GM12865 (cell line): ENCODE data around the gene LBR.

Experiments used
- DNase-seq: peaks from one replicate; pipeline ENCODE4 v3.0.0; 2010; ENCODE audit warnings: low read depth
- H3K4me3 ChIP-seq: 2 replicates; pipeline ENCODE4 v1.5.1; 2011; ENCODE audit warnings: mild to moderate bottlenecking, low read depth, low read length, control low read depth
- TF ChIP-seq, protein P1 (sequence below): IDR thresholded peaks from 2 replicates; pipeline ENCODE4 v1.5.1; 2011; ENCODE audit warnings: low read length, control low read depth, low read depth, inconsistent platforms; ENCODE audit not compliant: insufficient read depth; ENCODE audit errors: missing control alignments

The LBR gene

GRCh38 chr1:225413708-225414375 is 14.0 kb downstream of the LBR start:
- no peak overlapping the region for H3K4me3 ChIP-seq
- no peak for DNase-seq
- TF ChIP-seq, protein P1, sequence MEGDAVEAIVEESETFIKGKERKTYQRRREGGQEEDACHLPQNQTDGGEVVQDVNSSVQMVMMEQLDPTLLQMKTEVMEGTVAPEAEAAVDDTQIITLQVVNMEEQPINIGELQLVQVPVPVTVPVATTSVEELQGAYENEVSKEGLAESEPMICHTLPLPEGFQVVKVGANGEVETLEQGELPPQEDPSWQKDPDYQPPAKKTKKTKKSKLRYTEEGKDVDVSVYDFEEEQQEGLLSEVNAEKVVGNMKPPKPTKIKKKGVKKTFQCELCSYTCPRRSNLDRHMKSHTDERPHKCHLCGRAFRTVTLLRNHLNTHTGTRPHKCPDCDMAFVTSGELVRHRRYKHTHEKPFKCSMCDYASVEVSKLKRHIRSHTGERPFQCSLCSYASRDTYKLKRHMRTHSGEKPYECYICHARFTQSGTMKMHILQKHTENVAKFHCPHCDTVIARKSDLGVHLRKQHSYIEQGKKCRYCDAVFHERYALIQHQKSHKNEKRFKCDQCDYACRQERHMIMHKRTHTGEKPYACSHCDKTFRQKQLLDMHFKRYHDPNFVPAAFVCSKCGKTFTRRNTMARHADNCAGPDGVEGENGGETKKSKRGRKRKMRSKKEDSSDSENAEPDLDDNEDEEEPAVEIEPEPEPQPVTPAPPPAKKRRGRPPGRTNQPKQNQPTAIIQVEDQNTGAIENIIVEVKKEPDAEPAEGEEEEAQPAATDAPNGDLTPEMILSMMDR, result no peak

- DNase-seq, result no peak
- H3K4me3 ChIP-seq, result no peak overlapping the region
- TF ChIP-seq, protein P1, result no peak
Observed at GRCh38 chr1:225412803-225413351, 15.0 kb downstream of the LBR start.

DNA sequence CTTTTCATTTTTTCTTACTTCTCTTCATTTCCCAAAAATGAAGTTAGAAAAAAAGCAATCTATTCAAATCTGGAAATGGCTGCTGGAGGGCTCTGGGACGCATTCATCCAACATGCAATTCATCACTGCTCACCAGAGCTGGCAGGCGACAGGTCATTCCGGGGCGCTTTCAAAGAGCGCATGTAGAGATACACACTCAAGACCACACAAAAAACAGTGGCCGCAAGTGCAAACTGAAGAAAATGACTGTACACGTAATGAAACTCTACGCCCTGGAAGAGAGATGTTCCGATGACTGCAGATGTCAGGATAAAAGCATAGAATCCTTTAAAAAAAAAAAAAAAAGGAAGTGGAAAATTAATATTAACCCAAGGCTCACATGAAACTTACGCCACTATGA is 15.5 kb downstream of the LBR start:
- no peak for DNase-seq
- TF ChIP-seq, protein P1, result no peak
- no peak overlapping the region for H3K4me3 ChIP-seq

DNA sequence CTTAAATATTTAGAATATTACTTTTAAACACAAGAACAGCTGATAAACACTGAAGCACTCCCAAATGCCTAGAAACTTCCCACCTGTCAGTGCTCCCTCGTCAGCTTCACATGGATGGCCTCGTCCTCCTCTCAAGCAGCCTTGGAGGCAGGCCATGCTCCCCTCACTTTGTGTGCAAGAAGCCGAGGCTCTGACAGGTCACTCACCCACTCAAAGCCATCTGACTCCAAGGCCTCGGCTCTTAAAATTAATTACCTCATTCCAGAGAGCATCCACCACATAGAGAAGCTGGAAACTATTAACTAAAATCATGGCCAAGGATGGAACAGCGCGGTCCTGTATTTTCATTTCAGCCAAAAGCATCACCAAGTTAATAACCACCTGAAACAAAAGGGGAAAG is 17.8 kb downstream of the LBR start:
- TF ChIP-seq, protein P1, result no peak
- H3K4me3 ChIP-seq, result no peak overlapping the region
- no peak for DNase-seq

DNA sequence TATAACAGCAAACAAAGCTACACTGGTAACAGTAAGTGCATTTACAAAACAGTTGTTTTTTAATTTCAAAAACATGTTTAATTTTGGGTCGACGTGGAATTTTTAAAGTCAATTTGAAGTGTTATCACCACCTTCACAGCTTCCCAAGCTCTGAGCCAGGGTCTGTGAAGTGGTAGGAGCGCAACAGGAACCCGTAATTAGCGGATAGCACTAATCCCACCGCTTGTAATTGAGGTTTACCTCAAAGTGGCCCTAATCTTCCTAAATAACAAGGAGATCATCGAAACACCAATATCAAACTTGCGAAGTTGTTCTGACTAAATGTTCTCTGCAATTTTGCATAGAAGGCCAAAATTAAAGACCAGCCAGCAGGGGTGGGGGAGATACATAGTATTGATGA is 18.8 kb downstream of the LBR start:
- TF ChIP-seq, protein P1, result no peak
- no peak overlapping the region for H3K4me3 ChIP-seq
- no peak for DNase-seq

- no peak for DNase-seq
- TF ChIP-seq, protein P1, result no peak
Observed at GRCh38 chr1:225408249-225408648, 19.6 kb downstream of the LBR start.

DNA sequence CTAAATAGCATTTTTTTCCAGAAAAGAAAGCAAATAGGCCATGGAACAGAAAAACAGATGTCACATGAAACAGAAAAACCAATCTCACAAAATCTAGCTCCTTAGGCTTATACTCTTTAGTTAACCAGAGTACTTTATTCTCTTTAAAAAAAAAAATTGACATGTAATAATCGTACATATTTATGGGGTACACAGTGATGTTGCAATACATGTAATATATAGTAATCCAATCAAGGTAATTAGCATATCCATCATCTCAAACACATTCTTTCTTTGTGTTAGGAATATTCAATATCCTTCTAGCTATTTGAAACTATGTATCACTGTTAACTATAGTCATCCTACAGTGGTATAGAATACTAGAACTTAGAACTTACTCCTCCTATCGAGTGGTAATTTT is 20.1 kb downstream of the LBR start:
- no peak overlapping the region for H3K4me3 ChIP-seq
- no peak for DNase-seq
- TF ChIP-seq, protein P1, result no peak

More at GRCh38 chr1:225408249-225408648, 19.6 kb downstream of the LBR start:
- no peak overlapping the region for H3K4me3 ChIP-seq
